Common myeloid progenitor, CD34-positive (primary cell): ENCODE measurements around the gene ALG12.

Source experiments
- CTCF ChIA-PET: fragments of 350-600 bp; sonication (Branson Sonifier 250); formaldehyde crosslinking; loops from one replicate; lab custom pipeline; 2021; ENCODE audit warnings: antibody characterized with exemption; lab: Charles Lee
- POLR2A ChIA-PET: fragments of 350-600 bp; sonication (Branson Sonifier 250); formaldehyde crosslinking; loops from one replicate; lab custom pipeline; 2021; ENCODE audit warnings: antibody characterized with exemption; lab: Charles Lee
- DNase-seq, 3 donors: peaks; one replicate each; pipeline versions ENCODE4 v3.0.0 to v3.0.0-alpha.2; 2013
- H3K27ac ChIP-seq, 2 experiments: 1 replicate in 1 of 2; 2 replicates in 1 of 2; pipeline ENCODE4 v1.7.0; 2013; ENCODE audit warnings: inconsistent platforms in 2 of 2, low read length in 2 of 2, mild to moderate bottlenecking in 2 of 2, low read depth in 1 of 2, moderate library complexity in 1 of 2; ENCODE audit not compliant: severe bottlenecking in 2 of 2, insufficient read depth in 1 of 2, poor library complexity in 1 of 2
- H3K27me3 ChIP-seq, 5 experiments: replicated peaks in 2 of 5; 1 replicate in 3 of 5; 2 replicates in 2 of 5; pipeline versions ENCODE4 v1.6.1 to v1.7.0; 2013; ENCODE audit warnings: low read length in 4 of 5, mild to moderate bottlenecking in 2 of 5, moderate library complexity in 2 of 5, inconsistent platforms in 1 of 5; ENCODE audit not compliant: insufficient read depth in 5 of 5, control insufficient read depth in 4 of 5
- H3K36me3 ChIP-seq, 4 experiments: 1 replicate in 2 of 4; 2 replicates in 2 of 4; pipeline versions ENCODE4 v1.6.1 to v1.7.0; 2013; ENCODE audit warnings: low read length in 3 of 4, control low read depth in 1 of 4, mild to moderate bottlenecking in 1 of 4; ENCODE audit not compliant: control insufficient read depth in 4 of 4, insufficient read depth in 4 of 4
- H3K4me1 ChIP-seq, 4 experiments: 1 replicate in 3 of 4; 2 replicates in 1 of 4; pipeline versions ENCODE4 v1.6.1 to v1.7.1; 2013; ENCODE audit warnings: low read length in 3 of 4, mild to moderate bottlenecking in 3 of 4, control low read depth in 1 of 4, inconsistent platforms in 1 of 4, moderate library complexity in 1 of 4; ENCODE audit not compliant: control insufficient read depth in 4 of 4, insufficient read depth in 4 of 4; ENCODE audit errors: control extremely low read depth in 1 of 4
- H3K4me3 ChIP-seq, 7 experiments: 1 replicate in 4 of 7; 2 replicates in 3 of 7; pipeline versions ENCODE4 v1.5.1 to v1.7.0; 2013; ENCODE audit warnings: mild to moderate bottlenecking in 7 of 7, low read length in 6 of 7, moderate library complexity in 6 of 7, inconsistent platforms in 2 of 7, low read depth in 2 of 7, control low read depth in 1 of 7; ENCODE audit not compliant: insufficient read depth in 4 of 7, control insufficient read depth in 1 of 7; ENCODE audit errors: extremely low read depth in 1 of 7
- H3K9me3 ChIP-seq, 5 experiments: 1 replicate in 4 of 5; 2 replicates in 1 of 5; pipeline versions ENCODE4 v1.6.1 to v1.7.1; 2013; ENCODE audit warnings: low read length in 4 of 5, mild to moderate bottlenecking in 2 of 5, inconsistent platforms in 1 of 5, low read depth in 1 of 5, moderate library complexity in 1 of 5; ENCODE audit not compliant: control insufficient read depth in 4 of 5, insufficient read depth in 2 of 5; ENCODE audit errors: control extremely low read depth in 1 of 5
- WGBS: methylation state at CpG from one replicate; pipeline ENCODE4 v1.1.5; 2013; ENCODE audit not compliant: insufficient coverage; 5-methylcytosine and 5-hydroxymethylcytosine counted together

Gene ALG12

GRCh38 chr22:49928555-49929210 lies 10.4 kb upstream of the ALG12 start:
- H3K4me3 ChIP-seq: peak overlapping the region in 1 of 7 experiments; percentile 25
- CTCF ChIA-PET: no interaction called here
- 64% methylated on average over 36 of the region's 38 CpGs for WGBS
- H3K4me1 ChIP-seq: peaks cover 16 to 72% (median 66%) of the 10 kb centered on the region in 4 experiments
- H3K9me3 ChIP-seq: no peaks in the 10 kb centered on the region
- H3K27ac ChIP-seq: no peak overlapping the region
- POLR2A ChIA-PET: no interaction called here
- H3K27me3 ChIP-seq: no peaks in the 10 kb centered on the region
- DNase-seq: no peak
- no peaks in the 10 kb centered on the region for H3K36me3 ChIP-seq

- POLR2A ChIA-PET: no interaction called here
- CTCF ChIA-PET: interaction anchor here (1.4 kb wide), 1 partner anchor 103 kb away, joined by 4 read pairs; no protein-coding TSS in a partner anchor
These were observed 9.9 kb upstream of the ALG12 start for GRCh38 chr22:49928185-49928495.

GRCh38 chr22:49927483-49928184 lies 9.4 kb upstream of the ALG12 start:
- no peak for DNase-seq
- Histone ChIP-seq H3K27me3 (no peaks in the 10 kb centered on the region), H3K36me3 (no peaks in the 10 kb centered on the region), H3K4me3 (no peak overlapping the region), H3K9me3 (no peaks in the 10 kb centered on the region), H3K4me1 (peaks cover 18 to 64% (median 62%) of the 10 kb centered on the region in 4 experiments), H3K27ac (no peak overlapping the region)
- ChIA-PET CTCF (interaction anchor here (0.6 to 1.4 kb wide), 2 partner anchors 103 to 107 kb away, joined by 3 to 4 read pairs; no protein-coding TSS in a partner anchor), POLR2A (no interaction called here)
- 91% methylated on average over 17 of the region's 26 CpGs for WGBS

More at GRCh38 chr22:49928185-49928495, 9.9 kb upstream of the ALG12 start:
- Histone ChIP-seq H3K9me3 (no peaks in the 10 kb centered on the region), H3K27me3 (no peaks in the 10 kb centered on the region), H3K27ac (no peak overlapping the region), H3K4me1 (peaks cover 18 to 67% (median 64%) of the 10 kb centered on the region in 4 experiments), H3K4me3 (no peak overlapping the region), H3K36me3 (no peaks in the 10 kb centered on the region)
- WGBS: 97% methylated on average over 7 of the region's 8 CpGs
- no peak for DNase-seq

GRCh38 chr22:49926916-49927315 lies 8.7 kb upstream of the ALG12 start:
- Histone ChIP-seq H3K27ac (no peak overlapping the region), H3K36me3 (peaks cover 0 to under 1% (median 0%) of the 10 kb centered on the region in 4 experiments), H3K27me3 (no peaks in the 10 kb centered on the region), H3K4me3 (no peak overlapping the region), H3K9me3 (no peaks in the 10 kb centered on the region), H3K4me1 (peaks cover 18 to 59% (median 57%) of the 10 kb centered on the region in 4 experiments)
- 94% methylated on average over 15 of the region's 18 CpGs for WGBS
- ChIA-PET POLR2A (interaction anchor here (0.6 kb wide), 1 partner anchor 264 kb away, joined by 4 read pairs; no protein-coding TSS in a partner anchor), CTCF (interaction anchor here (1.4 kb wide), 1 partner anchor 104 kb away, joined by 4 read pairs; no protein-coding TSS in a partner anchor)
- no peak for DNase-seq

- POLR2A ChIA-PET: interaction anchor here (0.6 to 1.0 kb wide), 3 partner anchors 8 to 327 kb away, joined by 3 read pairs; no protein-coding TSS in a partner anchor
- whole genome bisulfite sequencing: 9% methylated on average over 24 of the region's 24 CpGs
These were observed 7.4 kb upstream of the ALG12 start for GRCh38 chr22:49925525-49926128.

GRCh38 chr22:49924113-49924833 lies 6.0 kb upstream of the ALG12 start:
- no peak for DNase-seq
- Histone ChIP-seq H3K4me1 (peaks cover 10 to 40% (median 37%) of the 10 kb centered on the region in 4 experiments), H3K27me3 (no peaks in the 10 kb centered on the region), H3K9me3 (no peaks in the 10 kb centered on the region), H3K36me3 (peaks cover 0 to 22% (median 0%) of the 10 kb centered on the region in 4 experiments), H3K27ac (no peak overlapping the region), H3K4me3 (peak overlapping the region in 1 of 7 experiments; percentile 11)
- 97% methylated on average over 30 of the region's 31 CpGs for WGBS
- ChIA-PET POLR2A (interaction anchor here (0.6 kb wide), 1 partner anchor 396 kb away, joined by 3 read pairs; no protein-coding TSS in a partner anchor), CTCF (interaction anchor here (0.9 to 2.1 kb wide), 2 partner anchors 104 to 106 kb away, joined by 3 to 11 read pairs; no protein-coding TSS in a partner anchor)

More at GRCh38 chr22:49925525-49926128, 7.4 kb upstream of the ALG12 start:
- H3K27ac ChIP-seq: peak overlapping the region in 1 of 2 experiments; percentile 27
- peaks cover 10 to 47% (median 44%) of the 10 kb centered on the region in 4 experiments for H3K4me1 ChIP-seq
- peaks cover 0 to 13% (median 0%) of the 10 kb centered on the region in 4 experiments for H3K36me3 ChIP-seq
- peak; percentile 61 to 92 (median 91) for DNase-seq
- H3K27me3 ChIP-seq: no peaks in the 10 kb centered on the region
- H3K4me3 ChIP-seq: peak overlapping the region in 4 of 7 experiments; percentile 17 to 43 (median 39)
- no peaks in the 10 kb centered on the region for H3K9me3 ChIP-seq
- CTCF ChIA-PET: interaction anchor here (1.3 to 2.1 kb wide), 3 partner anchors 58 to 105 kb away, joined by 3 to 11 read pairs (median 3); no protein-coding TSS in a partner anchor
